Lower lobe of right lung (tissue), 2 donors: ENCODE results near the gene CHST8. TPM values are rescaled to one million over a fixed set of nuclear protein-coding genes. Genes with fewer than 3 reads are reported as not detected.

ENCODE experiments used
- ATAC-seq, 2 donors: fragments of 200-7000 bp; cut with Tn5 transposase; one replicate each; pipeline ENCODE4 v1.9.1; 2020 to 2022; ENCODE audit warnings: mild to moderate bottlenecking in 2 of 2, moderate library complexity in 2 of 2
- DNase-seq: peaks from one replicate; pipeline ENCODE4 v3.0.0-alpha.2; 2020
- H3K27ac ChIP-seq: fragments of 200-600 bp; one replicate; pipeline ENCODE4 v1.8.0; 2022
- H3K27me3 ChIP-seq: fragments of 200-600 bp; one replicate; pipeline ENCODE4 v1.8.0; 2022; ENCODE audit warnings: low read depth
- H3K36me3 ChIP-seq: fragments of 200-600 bp; one replicate; pipeline ENCODE4 v1.8.0; 2022; ENCODE audit warnings: mild to moderate bottlenecking
- H3K4me1 ChIP-seq: fragments of 200-600 bp; one replicate; pipeline ENCODE4 v1.8.0; 2022
- H3K4me3 ChIP-seq: fragments of 200-600 bp; one replicate; pipeline ENCODE4 v1.8.0; 2022; ENCODE audit warnings: mild to moderate bottlenecking
- H3K9me3 ChIP-seq: fragments of 200-600 bp; one replicate; pipeline ENCODE4 v1.8.0; 2022
- intact Hi-C: fragments of 100-400 bp; cut with DNase I; formaldehyde crosslinking; loops from one replicate; pipeline ENCODE4 v1.11.0; 2022
- total RNA-seq: library from RNA; stranded (reverse); fragmentation: NEBNext Ultra II Directional; extraction: Animal tissue kit (Norgen Biotek cat#: 25700); gene quantifications from one replicate; pipeline ENCODE4 v1.2.1, GENCODE V29; 2021
- TF ChIP-seq, protein P1 (sequence below): fragments of 200-600 bp; IDR thresholded peaks from one replicate; pipeline ENCODE4 v1.8.0; 2022; ENCODE audit warnings: antibody characterized with exemption, mild to moderate bottlenecking
- donor health status: DM: no; HTN: yes; CAD: no; lungs with severe emphysema.

The CHST8 gene
- total RNA-seq, 1 donor from 2014 or later, result not detected

GRCh38 chr19:33750587-33751435 is 129.1 kb downstream of the CHST8 start:
- Histone ChIP-seq H3K9me3 (no peaks in the 10 kb centered on the region), H3K36me3 (no peaks in the 10 kb centered on the region), H3K27me3 (peaks cover 21% of the 10 kb centered on the region), H3K4me1 (no peaks in the 10 kb centered on the region), H3K4me3 (no peak overlapping the region), H3K27ac (no peak overlapping the region)
- TF ChIP-seq, protein P1, sequence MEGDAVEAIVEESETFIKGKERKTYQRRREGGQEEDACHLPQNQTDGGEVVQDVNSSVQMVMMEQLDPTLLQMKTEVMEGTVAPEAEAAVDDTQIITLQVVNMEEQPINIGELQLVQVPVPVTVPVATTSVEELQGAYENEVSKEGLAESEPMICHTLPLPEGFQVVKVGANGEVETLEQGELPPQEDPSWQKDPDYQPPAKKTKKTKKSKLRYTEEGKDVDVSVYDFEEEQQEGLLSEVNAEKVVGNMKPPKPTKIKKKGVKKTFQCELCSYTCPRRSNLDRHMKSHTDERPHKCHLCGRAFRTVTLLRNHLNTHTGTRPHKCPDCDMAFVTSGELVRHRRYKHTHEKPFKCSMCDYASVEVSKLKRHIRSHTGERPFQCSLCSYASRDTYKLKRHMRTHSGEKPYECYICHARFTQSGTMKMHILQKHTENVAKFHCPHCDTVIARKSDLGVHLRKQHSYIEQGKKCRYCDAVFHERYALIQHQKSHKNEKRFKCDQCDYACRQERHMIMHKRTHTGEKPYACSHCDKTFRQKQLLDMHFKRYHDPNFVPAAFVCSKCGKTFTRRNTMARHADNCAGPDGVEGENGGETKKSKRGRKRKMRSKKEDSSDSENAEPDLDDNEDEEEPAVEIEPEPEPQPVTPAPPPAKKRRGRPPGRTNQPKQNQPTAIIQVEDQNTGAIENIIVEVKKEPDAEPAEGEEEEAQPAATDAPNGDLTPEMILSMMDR, result no peak
- no peak for DNase-seq
- intact Hi-C loops, result no loop called here
- ATAC-seq, result no peak

- H3K36me3 ChIP-seq, result no peaks in the 10 kb centered on the region
- DNase-seq, result no peak
- H3K4me1 ChIP-seq, result no peaks in the 10 kb centered on the region
- TF ChIP-seq, protein P1, result no peak
- no peak overlapping the region for H3K4me3 ChIP-seq
- intact Hi-C loops, result no loop called here
- ATAC-seq, result no peak
- H3K27me3 ChIP-seq, result peaks cover 21% of the 10 kb centered on the region
- H3K27ac ChIP-seq, result no peak overlapping the region
- no peaks in the 10 kb centered on the region for H3K9me3 ChIP-seq
Measured at GRCh38 chr19:33751436-33751770, 129.7 kb downstream of the CHST8 start.

DNA sequence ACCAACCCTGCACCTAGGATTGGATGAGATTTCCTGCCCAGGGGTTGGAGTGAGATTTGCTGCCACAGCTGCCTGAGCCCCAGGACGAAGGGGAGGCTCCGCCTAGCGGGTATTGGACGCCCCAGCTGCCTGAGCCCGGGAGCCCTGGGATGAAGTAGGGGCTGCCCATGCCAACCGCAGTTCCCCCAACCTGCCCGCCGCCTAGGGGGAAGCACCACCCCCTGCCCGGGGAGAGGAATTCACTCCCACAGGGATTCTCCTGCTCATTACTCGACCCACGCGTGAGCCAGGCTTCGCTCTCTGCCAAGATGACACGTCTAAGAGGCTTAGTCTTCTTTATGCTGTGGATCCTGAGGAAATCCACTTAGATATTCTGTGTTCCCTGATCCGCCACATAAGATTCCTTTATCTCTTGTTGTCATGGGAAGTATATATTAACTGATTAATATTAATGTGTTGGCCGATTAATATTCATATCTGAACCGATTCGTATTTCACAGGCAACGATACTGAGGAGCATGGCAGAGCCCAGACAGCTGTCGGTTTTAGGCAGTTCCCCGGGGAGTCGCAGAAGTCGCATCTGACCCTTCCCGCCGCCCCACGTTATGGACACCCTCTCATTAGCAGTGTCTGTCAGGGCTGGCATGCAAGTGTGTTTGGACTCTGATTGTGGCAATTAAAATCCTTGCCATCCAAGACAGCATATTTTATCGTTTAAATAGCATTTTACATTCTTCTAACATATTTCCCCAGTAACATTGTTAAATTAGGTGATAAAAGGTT is 130.5 kb downstream of the CHST8 start:
- Histone ChIP-seq H3K36me3 (no peaks in the 10 kb centered on the region), H3K4me3 (no peak overlapping the region), H3K4me1 (no peaks in the 10 kb centered on the region), H3K9me3 (no peaks in the 10 kb centered on the region), H3K27ac (no peak overlapping the region), H3K27me3 (peaks cover 16% of the 10 kb centered on the region)
- DNase-seq, result no peak
- TF ChIP-seq, protein P1, result no peak
- intact Hi-C loops, result no loop called here
- no peak for ATAC-seq

DNA sequence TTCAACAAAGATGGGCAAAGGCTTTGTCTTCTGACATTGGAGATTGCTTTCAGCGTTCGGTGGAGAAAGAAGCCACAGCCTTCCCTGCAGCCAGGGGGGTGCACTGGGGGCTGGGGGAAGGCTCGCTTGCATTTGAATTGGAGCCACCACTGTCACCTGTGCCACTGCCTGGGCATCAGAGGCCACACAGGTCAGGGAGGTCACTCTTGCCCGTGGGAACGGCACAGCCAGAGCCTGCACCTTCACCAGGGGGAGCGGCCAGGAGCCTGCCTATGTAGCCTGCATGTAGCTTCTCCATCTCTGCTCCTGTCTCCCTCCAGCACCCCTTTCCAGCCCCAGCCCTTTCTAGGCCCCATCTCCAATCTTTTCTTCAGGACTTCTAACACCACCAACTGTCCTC is 131.2 kb downstream of the CHST8 start:
- no peak overlapping the region for H3K27ac ChIP-seq
- TF ChIP-seq, protein P1, result no peak
- no peaks in the 10 kb centered on the region for H3K4me1 ChIP-seq
- no peaks in the 10 kb centered on the region for H3K9me3 ChIP-seq
- DNase-seq, result no peak
- intact Hi-C loops, result no loop called here
- H3K27me3 ChIP-seq, result peaks cover 14% of the 10 kb centered on the region
- no peak for ATAC-seq
- H3K36me3 ChIP-seq, result no peaks in the 10 kb centered on the region
- no peak overlapping the region for H3K4me3 ChIP-seq

DNA sequence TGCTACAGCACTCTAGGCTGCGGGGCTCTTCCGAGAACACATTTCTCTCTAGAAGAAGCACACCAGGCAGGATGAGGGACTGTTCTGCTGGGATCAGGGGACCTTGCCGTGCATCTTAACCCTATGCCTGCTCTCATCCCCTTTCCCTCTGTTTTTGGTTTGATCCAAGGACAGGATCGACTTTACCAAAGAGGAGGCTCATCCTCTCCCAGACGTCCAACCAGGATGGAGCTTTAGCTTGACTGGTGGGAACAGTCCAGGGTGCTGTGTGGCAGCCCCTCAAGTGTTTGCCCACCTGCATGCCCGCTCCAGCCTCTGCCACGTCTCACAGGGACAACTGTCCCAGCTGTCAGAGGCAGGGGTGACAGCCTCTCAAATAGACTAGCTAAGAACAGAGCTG is 132.6 kb downstream of the CHST8 start:
- Histone ChIP-seq H3K4me1 (peaks cover 7% of the 10 kb centered on the region), H3K27me3 (peaks cover 3% of the 10 kb centered on the region), H3K36me3 (no peaks in the 10 kb centered on the region), H3K9me3 (no peaks in the 10 kb centered on the region), H3K27ac (no peak overlapping the region), H3K4me3 (no peak overlapping the region)
- TF ChIP-seq, protein P1, result no peak
- no peak for DNase-seq
- ATAC-seq, result no peak
- intact Hi-C loops, result no loop called here
